Body of pancreas (tissue), 4 donors: ENCODE data around the gene CA12.

Experiments
- CTCF ChIP-seq, 7 experiments: fragments of 450-650 bp in 4 of 7; fragments of 200-600 bp in 3 of 7; sonication (generic) in 3 of 7; IDR thresholded peaks; one replicate each; pipeline ENCODE4 v1.5.1; 2016 to 2019; ENCODE audit warnings: antibody characterized with exemption in 7 of 7
- POLR2A ChIP-seq, 3 donors: fragments of 450-650 bp; IDR thresholded peaks; one replicate each; pipeline ENCODE4 v1.6.1; 2016; ENCODE audit warnings: antibody characterized with exemption in 3 of 3, mild to moderate bottlenecking in 2 of 3

- TF ChIP-seq POLR2A (IDR thresholded peaks at IDR 0.05) (no peak), CTCF (IDR thresholded peaks at IDR 0.05) (no peak)
Observed at GRCh38 chr15:63379492-63380150, 2.0 kb downstream of the CA12 start.
